ENCODE measurements around the gene TMEM154. TPM values are rescaled to one million over a fixed set of nuclear protein-coding genes. Genes with fewer than 3 reads are reported as not detected.
A peak's percentile ranks its signal among the peaks of the same experiment; 100 is the strongest.

Gene TMEM154, protein sequence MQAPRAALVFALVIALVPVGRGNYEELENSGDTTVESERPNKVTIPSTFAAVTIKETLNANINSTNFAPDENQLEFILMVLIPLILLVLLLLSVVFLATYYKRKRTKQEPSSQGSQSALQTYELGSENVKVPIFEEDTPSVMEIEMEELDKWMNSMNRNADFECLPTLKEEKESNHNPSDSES
- 0.14 and 0.22 TPM in 2 replicates for total RNA-seq (2014; rRNA removed; shearing (Covaris generic); ENCODE audit: low replicate concordance)

GRCh38 chr4:152679414-152680281 lies at the start of gene TMEM154:
Gene TMEM154 (minus strand): TSS chr4:152679997. CDS start chr4:152679933, 64 bp downstream.
- 0 out of 2 replicates have a peak within 1 kb of the TSS, but pooled peaks have one; percentile 10 for H2AFZ ChIP-seq (ENCODE audit: low read length)
- no peaks in the 10 kb centered on the region for H4K20me1 ChIP-seq (ENCODE audit: insufficient read depth, low read depth, low read length)
- peaks cover 11% of the 10 kb centered on the region for H3K4me1 ChIP-seq (ENCODE audit: low read length)
- peak; percentile 51 for DNase-seq
- H3K36me3 ChIP-seq (ENCODE audit: insufficient read depth, low read length), result no peaks in the 10 kb centered on the region
- peak within 1 kb of the TSS; percentile 24 for H3K4me2 ChIP-seq (ENCODE audit: low read depth, low read length, poor library complexity, severe bottlenecking)
- H3K9ac ChIP-seq (ENCODE audit: low read length), result no peak within 1 kb of the TSS
- H3K27me3 ChIP-seq (ENCODE audit: low read length), result no peaks in the 10 kb centered on the region
- H3K4me3 ChIP-seq (ENCODE audit: low read length), result no peak within 1 kb of the TSS; the same call in 1 of the 2 replicates
- no peaks in the 10 kb centered on the region for H3K79me2 ChIP-seq (ENCODE audit: low read length)
- no peak within 1 kb of the TSS for H3K27ac ChIP-seq (ENCODE audit: low read length)
- H3K9me3 ChIP-seq (ENCODE audit: low read length), result no peaks in the 10 kb centered on the region
- H3K9me2 ChIP-seq (replicated peaks; ENCODE audit: insufficient read depth, low read length), result no peaks in the 10 kb centered on the region

GRCh38 chr4:152729466-152729865 lies 49.7 kb upstream of the TMEM154 start:
- Histone ChIP-seq H3K9me3 (ENCODE audit: low read length) (no peaks in the 10 kb centered on the region), H3K4me2 (ENCODE audit: low read depth, low read length, poor library complexity, severe bottlenecking) (no peak overlapping the region), H3K4me3 (ENCODE audit: low read length) (no peak overlapping the region), H3K9ac (ENCODE audit: low read length) (no peak overlapping the region), H3K79me2 (ENCODE audit: low read length) (no peaks in the 10 kb centered on the region), H3K9me2 (replicated peaks; ENCODE audit: insufficient read depth, low read length) (no peaks in the 10 kb centered on the region), H4K20me1 (ENCODE audit: insufficient read depth, low read depth, low read length) (peaks cover 28% of the 10 kb centered on the region; the same call in 1 of the 2 replicates), H3K4me1 (ENCODE audit: low read length) (peaks cover 19% of the 10 kb centered on the region), H2AFZ (ENCODE audit: low read length) (no peak overlapping the region), H3K27me3 (ENCODE audit: low read length) (no peaks in the 10 kb centered on the region; the same call in 1 of the 2 replicates), H3K36me3 (ENCODE audit: insufficient read depth, low read length) (no peaks in the 10 kb centered on the region), H3K27ac (ENCODE audit: low read length) (no peak overlapping the region)
- DNase-seq, result no peak

GRCh38 chr4:152728343-152728742 lies 48.5 kb upstream of the TMEM154 start:
- Histone ChIP-seq H3K36me3 (ENCODE audit: insufficient read depth, low read length) (no peaks in the 10 kb centered on the region), H3K27ac (ENCODE audit: low read length) (no peak overlapping the region), H3K4me2 (ENCODE audit: low read depth, low read length, poor library complexity, severe bottlenecking) (peak overlapping the region; percentile 50), H4K20me1 (ENCODE audit: insufficient read depth, low read depth, low read length) (peaks cover 28% of the 10 kb centered on the region; the same call in 1 of the 2 replicates), H3K4me3 (ENCODE audit: low read length) (0 out of 2 replicates have a peak overlapping the region, but pooled peaks have one; percentile 13), H3K9ac (ENCODE audit: low read length) (no peak overlapping the region), H2AFZ (ENCODE audit: low read length) (no peak overlapping the region), H3K4me1 (ENCODE audit: low read length) (peaks cover 19% of the 10 kb centered on the region), H3K9me3 (ENCODE audit: low read length) (no peaks in the 10 kb centered on the region), H3K9me2 (replicated peaks; ENCODE audit: insufficient read depth, low read length) (no peaks in the 10 kb centered on the region), H3K79me2 (ENCODE audit: low read length) (no peaks in the 10 kb centered on the region), H3K27me3 (ENCODE audit: low read length) (no peaks in the 10 kb centered on the region; the same call in 1 of the 2 replicates)
- DNase-seq, result peak; percentile 90

DNA sequence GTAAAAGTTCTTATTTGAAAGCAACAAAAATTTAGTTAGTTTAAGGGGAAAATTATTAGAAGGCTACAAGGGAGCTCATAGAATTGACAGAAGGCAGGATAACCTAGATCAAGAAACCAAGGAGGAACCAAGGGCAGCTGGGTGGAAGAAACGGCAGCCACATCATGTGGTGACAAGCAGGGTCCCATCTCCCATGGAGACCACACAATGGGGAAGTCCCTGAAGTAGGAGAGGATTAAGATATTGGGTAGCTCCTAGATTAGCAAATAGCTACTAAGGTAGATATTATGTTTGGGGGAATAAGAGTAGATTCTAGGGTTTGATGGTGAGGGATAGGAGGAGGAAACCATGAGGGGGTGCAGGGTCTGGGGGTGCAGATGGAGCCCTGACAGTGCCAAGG lies 48.0 kb upstream of the TMEM154 start:
- Histone ChIP-seq H3K4me1 (ENCODE audit: low read length) (peaks cover 19% of the 10 kb centered on the region), H3K27ac (ENCODE audit: low read length) (no peak overlapping the region), H3K27me3 (ENCODE audit: low read length) (no peaks in the 10 kb centered on the region; the same call in 1 of the 2 replicates), H3K36me3 (ENCODE audit: insufficient read depth, low read length) (no peaks in the 10 kb centered on the region), H3K9ac (ENCODE audit: low read length) (no peak overlapping the region), H3K4me2 (ENCODE audit: low read depth, low read length, poor library complexity, severe bottlenecking) (peak overlapping the region; percentile 50), H3K9me3 (ENCODE audit: low read length) (no peaks in the 10 kb centered on the region), H4K20me1 (ENCODE audit: insufficient read depth, low read depth, low read length) (peaks cover 33% of the 10 kb centered on the region; the same call in 1 of the 2 replicates), H3K79me2 (ENCODE audit: low read length) (no peaks in the 10 kb centered on the region), H3K9me2 (replicated peaks; ENCODE audit: insufficient read depth, low read length) (no peaks in the 10 kb centered on the region), H2AFZ (ENCODE audit: low read length) (no peak overlapping the region), H3K4me3 (ENCODE audit: low read length) (0 out of 2 replicates have a peak overlapping the region, but pooled peaks have one; percentile 13)
- peak; percentile 65 for DNase-seq

GRCh38 chr4:152724494-152724893 lies 44.7 kb upstream of the TMEM154 start:
- Histone ChIP-seq H3K79me2 (ENCODE audit: low read length) (no peaks in the 10 kb centered on the region), H3K9ac (ENCODE audit: low read length) (no peak overlapping the region), H3K4me3 (ENCODE audit: low read length) (no peak overlapping the region), H3K36me3 (ENCODE audit: insufficient read depth, low read length) (no peaks in the 10 kb centered on the region), H3K27me3 (ENCODE audit: low read length) (no peaks in the 10 kb centered on the region), H3K9me2 (replicated peaks; ENCODE audit: insufficient read depth, low read length) (no peaks in the 10 kb centered on the region), H3K9me3 (ENCODE audit: low read length) (no peaks in the 10 kb centered on the region), H2AFZ (ENCODE audit: low read length) (no peak overlapping the region), H4K20me1 (ENCODE audit: insufficient read depth, low read depth, low read length) (peaks cover 29% of the 10 kb centered on the region; the same call in 1 of the 2 replicates), H3K4me2 (ENCODE audit: low read depth, low read length, poor library complexity, severe bottlenecking) (no peak overlapping the region), H3K27ac (ENCODE audit: low read length) (no peak overlapping the region), H3K4me1 (ENCODE audit: low read length) (peaks cover 21% of the 10 kb centered on the region)
- no peak for DNase-seq

GRCh38 chr4:152723236-152723635 lies 43.4 kb upstream of the TMEM154 start:
- no peak for DNase-seq
- Histone ChIP-seq H3K79me2 (ENCODE audit: low read length) (no peaks in the 10 kb centered on the region), H3K4me2 (ENCODE audit: low read depth, low read length, poor library complexity, severe bottlenecking) (no peak overlapping the region), H3K4me3 (ENCODE audit: low read length) (no peak overlapping the region), H2AFZ (ENCODE audit: low read length) (no peak overlapping the region), H3K9ac (ENCODE audit: low read length) (no peak overlapping the region), H3K9me3 (ENCODE audit: low read length) (no peaks in the 10 kb centered on the region), H3K27ac (ENCODE audit: low read length) (no peak overlapping the region), H3K9me2 (replicated peaks; ENCODE audit: insufficient read depth, low read length) (no peaks in the 10 kb centered on the region), H3K36me3 (ENCODE audit: insufficient read depth, low read length) (no peaks in the 10 kb centered on the region), H4K20me1 (ENCODE audit: insufficient read depth, low read depth, low read length) (peaks cover 21% of the 10 kb centered on the region; the same call in 1 of the 2 replicates), H3K4me1 (ENCODE audit: low read length) (peaks cover 20% of the 10 kb centered on the region), H3K27me3 (ENCODE audit: low read length) (no peaks in the 10 kb centered on the region)

DNA sequence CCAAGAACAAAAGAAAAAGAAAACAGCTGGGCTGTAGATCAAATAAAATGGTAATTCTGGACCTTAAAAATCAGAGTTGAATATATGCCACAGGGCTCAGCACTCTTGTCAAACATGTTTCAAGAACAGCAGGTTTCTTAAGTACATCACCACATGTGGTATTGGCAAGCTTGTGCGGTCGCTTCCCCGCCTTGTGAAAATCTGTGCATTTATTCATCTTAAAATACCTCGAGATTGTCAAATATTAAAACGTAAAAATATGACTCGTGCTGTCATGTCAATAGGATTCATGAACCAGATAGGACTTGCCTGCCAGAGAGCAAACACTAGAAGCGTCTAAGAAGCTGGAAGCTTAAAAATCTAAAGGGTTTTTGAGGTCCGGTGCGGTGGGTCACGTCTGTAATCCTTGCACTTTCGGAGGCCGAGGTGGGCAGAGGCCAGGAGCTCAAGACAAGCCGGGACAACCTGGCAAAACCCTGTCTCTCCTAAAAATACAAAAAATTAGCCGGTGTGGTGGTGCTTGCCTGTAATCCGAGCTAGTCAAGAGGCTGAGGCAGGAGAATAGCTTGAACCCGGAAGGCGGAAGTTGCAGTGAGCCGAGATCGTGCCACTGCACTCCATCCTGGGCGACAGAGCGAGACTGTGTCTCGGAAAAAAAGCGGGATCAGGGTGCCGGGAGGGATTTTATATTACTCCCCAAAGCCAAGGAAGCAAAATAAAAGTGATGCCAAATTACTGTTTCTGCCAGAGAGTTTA lies 40.2 kb upstream of the TMEM154 start:
- DNase-seq, result no peak
- Histone ChIP-seq H3K27ac (ENCODE audit: low read length) (no peak overlapping the region), H3K79me2 (ENCODE audit: low read length) (no peaks in the 10 kb centered on the region), H3K4me3 (ENCODE audit: low read length) (no peak overlapping the region), H3K9ac (ENCODE audit: low read length) (no peak overlapping the region), H3K9me3 (ENCODE audit: low read length) (no peaks in the 10 kb centered on the region), H3K9me2 (replicated peaks; ENCODE audit: insufficient read depth, low read length) (no peaks in the 10 kb centered on the region), H3K27me3 (ENCODE audit: low read length) (no peaks in the 10 kb centered on the region), H3K4me1 (ENCODE audit: low read length) (peaks cover 9% of the 10 kb centered on the region), H3K4me2 (ENCODE audit: low read depth, low read length, poor library complexity, severe bottlenecking) (no peak overlapping the region), H3K36me3 (ENCODE audit: insufficient read depth, low read length) (no peaks in the 10 kb centered on the region), H4K20me1 (ENCODE audit: insufficient read depth, low read depth, low read length) (peaks cover 5% of the 10 kb centered on the region; the same call in 1 of the 2 replicates), H2AFZ (ENCODE audit: low read length) (no peak overlapping the region)

All from Karpas-422 (cell line).